HG03520 (cell line): ENCODE data around the gene SPRR2E.
"Not testable (repeated sequence)": the region's sequence is repeated elsewhere in the genome, so short reads cannot be mapped to it uniquely, and the experiment has no call there.

Experiments used
- ATAC-seq: cut with Tn5 transposase; IDR thresholded peaks from one replicate; pipeline ENCODE4 v1.9.1; 2021; ENCODE audit warnings: mild to moderate bottlenecking, moderate library complexity; ENCODE audit not compliant: unreplicated experiment

The SPRR2E gene

DNA sequence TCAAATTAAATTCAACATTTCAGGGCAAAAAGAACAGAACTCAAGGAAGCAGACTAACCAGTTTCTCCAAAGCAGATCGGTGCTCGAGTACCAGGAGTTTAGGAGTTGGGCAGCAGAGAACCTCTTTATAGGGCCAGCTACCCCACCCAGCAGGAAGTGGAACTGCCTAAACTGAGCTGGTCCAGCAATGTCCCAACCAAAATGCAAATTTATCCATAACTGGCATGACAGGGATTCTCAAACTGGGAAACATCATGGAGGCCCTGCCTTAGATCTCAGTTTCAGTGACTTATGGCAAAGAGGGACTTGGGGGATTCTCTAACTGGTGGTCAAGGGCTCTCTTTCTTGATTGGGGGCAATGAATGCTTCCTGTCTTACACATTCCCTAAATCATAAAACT, 22.8 kb downstream of the SPRR2E start, which contains the start of gene SPRR2B:
Gene SPRR2B, minus strand, starts transcription at position 101 of the 400 bp plus-strand sequence. CDS start 772 bp downstream, outside the sequence.
- no peak for ATAC-seq

- no peak for ATAC-seq
Measured at GRCh38 chr1:153070243-153070642, 24.1 kb downstream of the SPRR2E start.

GRCh38 chr1:153058826-153059784, 35.2 kb downstream of the SPRR2E start:
- ATAC-seq: no peak

DNA sequence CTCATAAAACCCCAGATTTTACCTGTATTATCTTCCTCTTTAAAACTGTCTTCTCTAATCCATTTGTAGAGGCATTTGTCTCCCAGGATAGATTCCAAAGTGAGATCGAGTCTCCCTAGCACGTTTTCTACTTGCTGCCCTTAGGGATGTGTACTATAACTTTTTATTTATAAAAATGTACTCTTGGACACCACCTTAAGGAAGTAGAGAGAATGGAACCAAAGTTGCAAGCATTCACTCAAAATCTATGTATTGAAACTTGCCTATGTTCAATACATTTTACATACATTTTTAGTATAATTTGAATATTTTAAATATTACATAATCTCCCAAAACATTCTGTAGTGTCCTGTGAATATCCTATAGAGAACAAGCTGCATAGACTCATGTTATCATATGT, 36.2 kb downstream of the SPRR2E start:
- no peak for ATAC-seq

DNA sequence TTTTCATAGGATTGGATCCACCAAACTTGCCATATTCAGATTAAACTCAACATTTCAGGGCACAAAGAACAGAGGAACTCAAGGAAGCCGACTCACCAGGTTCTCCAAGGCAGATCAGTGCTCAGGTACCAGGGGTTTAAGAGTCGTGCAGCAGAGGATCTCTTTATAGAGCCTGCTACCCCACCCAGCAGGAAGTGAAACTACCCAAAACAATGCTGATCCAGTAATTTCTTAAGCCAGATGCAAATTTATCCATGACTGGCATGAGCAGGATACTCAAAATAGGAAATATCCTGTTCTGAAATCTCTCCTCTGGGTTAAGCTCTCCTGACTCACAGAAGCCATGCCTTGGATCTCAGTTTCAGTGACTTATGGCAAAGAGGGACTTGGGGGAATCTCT, 37.0 kb downstream of the SPRR2E start, which contains the start of gene SPRR2A:
Gene SPRR2A, minus strand, starts transcription at position 138 of the 400 bp plus-strand sequence. CDS start 777 bp downstream, outside the sequence.
- ATAC-seq: no peak

DNA sequence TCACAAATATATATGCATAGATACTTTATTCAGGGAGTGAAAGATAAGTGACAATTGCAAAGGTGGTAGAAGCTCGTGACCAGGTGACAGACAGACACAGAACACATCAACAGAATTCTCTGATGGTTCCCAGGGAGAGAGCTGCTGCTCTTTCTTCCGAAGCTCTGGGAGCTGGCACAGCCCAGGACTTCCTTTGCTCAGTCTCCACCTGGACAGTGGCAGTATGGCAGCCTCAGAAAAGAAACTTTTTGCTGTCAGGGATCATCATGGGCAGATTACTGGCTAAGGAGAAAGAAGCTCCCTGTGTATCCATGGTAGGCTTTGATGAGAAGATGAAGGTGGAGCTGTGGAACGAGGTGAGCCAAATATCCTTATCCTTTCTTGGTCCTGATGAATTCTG, 38.2 kb downstream of the SPRR2E start:
- not testable (repeated sequence) for ATAC-seq

DNA sequence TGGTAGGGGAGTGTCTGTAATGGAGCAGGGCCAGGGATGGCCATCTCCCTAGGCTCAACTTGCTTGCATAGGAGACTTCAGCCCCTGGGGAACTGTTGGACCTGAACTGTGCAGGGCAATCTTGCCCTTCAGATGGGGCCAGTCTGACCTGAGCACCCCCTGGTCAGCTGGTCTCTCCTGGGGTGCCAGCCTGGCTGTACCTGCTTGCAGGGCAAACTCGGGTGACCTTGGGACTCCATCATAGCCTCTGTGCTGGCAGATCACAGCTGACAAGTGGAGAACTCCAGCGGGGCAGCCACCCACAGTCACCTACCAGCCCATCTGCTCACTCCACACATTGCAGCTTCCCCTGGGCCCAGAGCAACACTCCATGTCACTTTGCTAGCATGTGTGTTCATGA, 45.1 kb downstream of the SPRR2E start:
- ATAC-seq: no peak
